ENCODE measurements around the gene AP3B1.

AP3B1 gene

GRCh38 chr5:78295035-78295961, 800 bp upstream of the AP3B1 start:
- Histone ChIP-seq H4K8ac (ENCODE audit: low read depth, low read length) (peak overlapping the region; percentile 75), H2BK5ac (ENCODE audit: low read depth, low read length, poor library complexity) (no peak overlapping the region), H3K14ac (ENCODE audit: low read length) (no peak overlapping the region), H2BK120ac (ENCODE audit: insufficient read depth, low read length, poor library complexity) (peak overlapping the region; percentile 58), H3K27me3 (ENCODE audit: insufficient read depth, low read length) (no peaks in the 10 kb centered on the region), H4K91ac (ENCODE audit: low read depth, low read length) (no peak overlapping the region), H3K79me1 (ENCODE audit: low read length) (peaks cover 5% of the 10 kb centered on the region), H3K27ac (ENCODE audit: low read depth, low read length) (peak overlapping the region; percentile 53), H2BK12ac (ENCODE audit: low read length) (no peak overlapping the region), H2AK5ac (ENCODE audit: low read length) (no peak overlapping the region), H2AFZ (ENCODE audit: insufficient read depth, low read length, poor library complexity) (peak overlapping the region; percentile 95), H3K4me3 (ENCODE audit: low read depth, low read length) (peak overlapping the region; percentile 60), H3K4ac (ENCODE audit: low read depth, low read length) (no peak overlapping the region), H3K18ac (ENCODE audit: low read length) (no peak overlapping the region), H3K4me1 (ENCODE audit: control insufficient read depth in 1 of 2, insufficient read depth in 2 of 2, low read length in 2 of 2) (peaks cover 0 to 2% of the 10 kb centered on the region in 2 experiments), H3K36me3 (ENCODE audit: control insufficient read depth in 1 of 2, insufficient read depth in 2 of 2, low read length in 2 of 2) (no peaks in the 10 kb centered on the region), H3K23ac (ENCODE audit: low read length) (no peak overlapping the region), H3K4me2 (ENCODE audit: low read length) (peak overlapping the region; percentile 91), H3K9me3 (ENCODE audit: insufficient read depth, low read depth, low read length) (no peaks in the 10 kb centered on the region), H4K12ac (ENCODE audit: low read depth, low read length) (no peak overlapping the region), H3K9ac (ENCODE audit: low read length) (no peak overlapping the region), H3K79me2 (ENCODE audit: control insufficient read depth, insufficient read depth, low read length, poor library complexity) (peaks cover 7% of the 10 kb centered on the region)
- DNase-seq: peak; percentile 68 to 82
- WGBS (ENCODE audit: extremely low coverage, insufficient coverage, insufficient read length): no CpG with 5 or more reads among the region's 46 CpGs

- Histone ChIP-seq H3K4me2 (ENCODE audit: low read length) (peak overlapping the region; percentile 80), H2BK5ac (ENCODE audit: low read depth, low read length, poor library complexity) (no peak overlapping the region), H4K12ac (ENCODE audit: low read depth, low read length) (peak overlapping the region; percentile 49), H3K4me3 (ENCODE audit: low read depth, low read length) (peak overlapping the region; percentile 99), H3K79me1 (ENCODE audit: low read length) (peaks cover 5% of the 10 kb centered on the region), H3K18ac (ENCODE audit: low read length) (peak overlapping the region; percentile 96), H4K8ac (ENCODE audit: low read depth, low read length) (peak overlapping the region; percentile 93), H2AK5ac (ENCODE audit: low read length) (no peak overlapping the region), H3K27ac (ENCODE audit: low read depth, low read length) (peak overlapping the region; percentile 88), H3K27me3 (ENCODE audit: insufficient read depth, low read length) (no peaks in the 10 kb centered on the region), H2BK12ac (ENCODE audit: low read length) (no peak overlapping the region), H4K91ac (ENCODE audit: low read depth, low read length) (peak overlapping the region; percentile 85), H3K14ac (ENCODE audit: low read length) (peak overlapping the region; percentile 89), H2AFZ (ENCODE audit: insufficient read depth, low read length, poor library complexity) (peak overlapping the region; percentile 82), H3K23ac (ENCODE audit: low read length) (no peak overlapping the region), H3K4me1 (ENCODE audit: control insufficient read depth in 1 of 2, insufficient read depth in 2 of 2, low read length in 2 of 2) (peaks cover 0 to 2% of the 10 kb centered on the region in 2 experiments), H3K36me3 (ENCODE audit: control insufficient read depth in 1 of 2, insufficient read depth in 2 of 2, low read length in 2 of 2) (no peaks in the 10 kb centered on the region), H3K9ac (ENCODE audit: low read length) (peak overlapping the region; percentile 97), H3K9me3 (ENCODE audit: insufficient read depth, low read depth, low read length) (no peaks in the 10 kb centered on the region), H3K79me2 (ENCODE audit: control insufficient read depth, insufficient read depth, low read length, poor library complexity) (peaks cover 7% of the 10 kb centered on the region), H3K4ac (ENCODE audit: low read depth, low read length) (peak overlapping the region; percentile 88), H2BK120ac (ENCODE audit: insufficient read depth, low read length, poor library complexity) (peak overlapping the region; percentile 84)
- no CpG with 5 or more reads among the region's 6 CpGs for WGBS (ENCODE audit: extremely low coverage, insufficient coverage, insufficient read length)
- DNase-seq: peak in 1 of 2 donors; percentile 20
These were observed 649 bp downstream of the AP3B1 start for GRCh38 chr5:78293851-78294247.

- WGBS (ENCODE audit: extremely low coverage, insufficient coverage, insufficient read length): no CpG with 5 or more reads among the region's 2 CpGs
- Histone ChIP-seq H3K27ac (ENCODE audit: low read depth, low read length) (no peak overlapping the region), H2AFZ (ENCODE audit: insufficient read depth, low read length, poor library complexity) (no peak overlapping the region), H2BK12ac (ENCODE audit: low read length) (no peak overlapping the region), H3K18ac (ENCODE audit: low read length) (no peak overlapping the region), H4K12ac (ENCODE audit: low read depth, low read length) (no peak overlapping the region), H2BK5ac (ENCODE audit: low read depth, low read length, poor library complexity) (no peak overlapping the region), H3K79me1 (ENCODE audit: low read length) (peaks cover 5% of the 10 kb centered on the region), H3K23ac (ENCODE audit: low read length) (no peak overlapping the region), H4K91ac (ENCODE audit: low read depth, low read length) (no peak overlapping the region), H3K4me3 (ENCODE audit: low read depth, low read length) (no peak overlapping the region), H3K9ac (ENCODE audit: low read length) (no peak overlapping the region), H3K14ac (ENCODE audit: low read length) (no peak overlapping the region), H3K9me3 (ENCODE audit: insufficient read depth, low read depth, low read length) (no peaks in the 10 kb centered on the region), H3K4me1 (ENCODE audit: control insufficient read depth in 1 of 2, insufficient read depth in 2 of 2, low read length in 2 of 2) (peaks cover 0 to 2% of the 10 kb centered on the region in 2 experiments), H3K4me2 (ENCODE audit: low read length) (no peak overlapping the region), H3K36me3 (ENCODE audit: control insufficient read depth in 1 of 2, insufficient read depth in 2 of 2, low read length in 2 of 2) (no peaks in the 10 kb centered on the region), H3K79me2 (ENCODE audit: control insufficient read depth, insufficient read depth, low read length, poor library complexity) (peaks cover 7% of the 10 kb centered on the region), H3K4ac (ENCODE audit: low read depth, low read length) (no peak overlapping the region), H2BK120ac (ENCODE audit: insufficient read depth, low read length, poor library complexity) (no peak overlapping the region), H2AK5ac (ENCODE audit: low read length) (no peak overlapping the region), H4K8ac (ENCODE audit: low read depth, low read length) (no peak overlapping the region), H3K27me3 (ENCODE audit: insufficient read depth, low read length) (no peaks in the 10 kb centered on the region)
- no peak for DNase-seq
These were observed 2.8 kb downstream of the AP3B1 start for GRCh38 chr5:78291687-78292086.

GRCh38 chr5:78289911-78290310, 4.6 kb downstream of the AP3B1 start:
- Histone ChIP-seq H3K4ac (ENCODE audit: low read depth, low read length) (no peak overlapping the region), H2BK5ac (ENCODE audit: low read depth, low read length, poor library complexity) (no peak overlapping the region), H4K12ac (ENCODE audit: low read depth, low read length) (no peak overlapping the region), H3K18ac (ENCODE audit: low read length) (no peak overlapping the region), H3K4me3 (ENCODE audit: low read depth, low read length) (no peak overlapping the region), H2AK5ac (ENCODE audit: low read length) (no peak overlapping the region), H3K27ac (ENCODE audit: low read depth, low read length) (no peak overlapping the region), H4K91ac (ENCODE audit: low read depth, low read length) (no peak overlapping the region), H3K79me1 (ENCODE audit: low read length) (peaks cover 5% of the 10 kb centered on the region), H3K14ac (ENCODE audit: low read length) (no peak overlapping the region), H3K9ac (ENCODE audit: low read length) (no peak overlapping the region), H3K23ac (ENCODE audit: low read length) (no peak overlapping the region), H3K27me3 (ENCODE audit: insufficient read depth, low read length) (no peaks in the 10 kb centered on the region), H4K8ac (ENCODE audit: low read depth, low read length) (no peak overlapping the region), H3K79me2 (ENCODE audit: control insufficient read depth, insufficient read depth, low read length, poor library complexity) (peaks cover 8% of the 10 kb centered on the region), H2AFZ (ENCODE audit: insufficient read depth, low read length, poor library complexity) (no peak overlapping the region), H2BK120ac (ENCODE audit: insufficient read depth, low read length, poor library complexity) (no peak overlapping the region), H3K36me3 (ENCODE audit: control insufficient read depth in 1 of 2, insufficient read depth in 2 of 2, low read length in 2 of 2) (no peaks in the 10 kb centered on the region), H3K4me2 (ENCODE audit: low read length) (no peak overlapping the region), H3K4me1 (ENCODE audit: control insufficient read depth in 1 of 2, insufficient read depth in 2 of 2, low read length in 2 of 2) (no peaks in the 10 kb centered on the region), H3K9me3 (ENCODE audit: insufficient read depth, low read depth, low read length) (no peaks in the 10 kb centered on the region), H2BK12ac (ENCODE audit: low read length) (no peak overlapping the region)
- no CpG with 5 or more reads among the region's 2 CpGs for WGBS (ENCODE audit: extremely low coverage, insufficient coverage, insufficient read length)
- no peak for DNase-seq
